CD4-positive, alpha-beta T cell (primary cell): ENCODE measurements around the gene SGO2. TPM values are rescaled to one million over a fixed set of nuclear protein-coding genes. Genes with fewer than 3 reads are reported as not detected.
"Not testable (repeated sequence)": the region's sequence is repeated elsewhere in the genome, so short reads cannot be mapped to it uniquely, and the experiment has no call there.

Experiments
- ATAC-seq: fragments of 200-7000 bp; cut with Tn5 transposase; one replicate; pipeline ENCODE4 v1.10.0; 2022; ENCODE audit warnings: mild to moderate bottlenecking; ENCODE audit not compliant: poor library complexity
- CTCF ChIA-PET: fragments of 350-600 bp; sonication (Branson Sonifier 250); formaldehyde crosslinking; loops from one replicate; lab custom pipeline; 2021; ENCODE audit warnings: antibody characterized with exemption, inconsistent platforms; lab: Charles Lee
- POLR2A ChIA-PET: fragments of 350-600 bp; sonication (Branson Sonifier 250); formaldehyde crosslinking; loops from one replicate; lab custom pipeline; 2021; ENCODE audit warnings: antibody characterized with exemption, inconsistent platforms; lab: Charles Lee
- DNase-seq, 14 experiments: peaks; one replicate each; pipeline ENCODE4 v3.0.0-alpha.2; 2013 to 2020; ENCODE audit warnings: mixed read lengths in 2 of 14
- H3K27ac ChIP-seq, 2 donors: one replicate each; pipeline versions ENCODE4 v1.5.1 to v1.7.0; 2013; ENCODE audit warnings: low read length in 2 of 2, low read depth in 1 of 2, mild to moderate bottlenecking in 1 of 2
- H3K27me3 ChIP-seq, 2 experiments: 1 replicate in 1 of 2; 2 replicates in 1 of 2; pipeline versions ENCODE4 v1.6.1 to v1.7.0; 2013; ENCODE audit warnings: low read length in 2 of 2, control low read depth in 1 of 2, mild to moderate bottlenecking in 1 of 2, moderate library complexity in 1 of 2; ENCODE audit not compliant: insufficient read depth in 2 of 2, control insufficient read depth in 1 of 2
- H3K36me3 ChIP-seq: one replicate; pipeline ENCODE4 v1.6.1; 2013; ENCODE audit warnings: low read length, control low read depth; ENCODE audit not compliant: insufficient read depth
- H3K4me1 ChIP-seq: one replicate; pipeline ENCODE4 v1.6.1; 2013; ENCODE audit warnings: low read length, control low read depth; ENCODE audit not compliant: insufficient read depth
- H3K4me3 ChIP-seq: one replicate; pipeline ENCODE4 v1.5.1; 2013; ENCODE audit warnings: mild to moderate bottlenecking, low read length, moderate library complexity
- H3K9me3 ChIP-seq, 2 experiments: 1 replicate in 1 of 2; 2 replicates in 1 of 2; pipeline versions ENCODE4 v1.6.1 to v1.7.0; 2013; ENCODE audit warnings: low read length in 2 of 2, mild to moderate bottlenecking in 2 of 2, control low read depth in 1 of 2, moderate library complexity in 1 of 2; ENCODE audit not compliant: control insufficient read depth in 1 of 2, insufficient read depth in 1 of 2
- H3K27ac Mint-ChIP-seq: one replicate; pipeline ENCODE4 v1.8.0; 2020; ENCODE audit warnings: mixed read lengths
- H3K27me3 Mint-ChIP-seq: one replicate; pipeline ENCODE4 v1.8.0; 2021; ENCODE audit warnings: mixed read lengths
- H3K36me3 Mint-ChIP-seq: one replicate; pipeline ENCODE4 v1.8.0; 2021; ENCODE audit warnings: low read depth, mixed read lengths
- H3K4me1 Mint-ChIP-seq: one replicate; pipeline ENCODE4 v1.8.0; 2021; ENCODE audit warnings: low read depth, mixed read lengths
- H3K4me3 Mint-ChIP-seq: one replicate; pipeline ENCODE4 v1.8.0; 2020; ENCODE audit warnings: mild to moderate bottlenecking, mixed read lengths
- H3K9me3 Mint-ChIP-seq: one replicate; pipeline ENCODE4 v1.8.0; 2020; ENCODE audit warnings: mixed read lengths
- intact Hi-C, 2 experiments: fragments of 100-400 bp; cut with DNase I in 1 of 2; cut with micrococcal nuclease in 1 of 2; formaldehyde crosslinking; loops; one replicate each; pipeline versions ENCODE4 v1.15.1 to v1.9.0; 2023 to 2025; cut with DNase I, micrococcal nuclease
- total RNA-seq, 174 experiments: library from RNA in 2 of 174; stranded (reverse) in 2 of 174; gene quantifications; one replicate each; pipeline ENCODE4 v1.2.3 and lab custom pipeline; 2021 to 2026
- TF ChIP-seq, protein P1 (sequence below): fragments of 200-600 bp; IDR thresholded peaks from one replicate; pipeline ENCODE4 v1.8.0; 2022; ENCODE audit warnings: antibody characterized with exemption, mild to moderate bottlenecking

Gene SGO2
- total RNA-seq, 2 experiments from 2014 or later: 0.64 to 0.74 TPM

DNA sequence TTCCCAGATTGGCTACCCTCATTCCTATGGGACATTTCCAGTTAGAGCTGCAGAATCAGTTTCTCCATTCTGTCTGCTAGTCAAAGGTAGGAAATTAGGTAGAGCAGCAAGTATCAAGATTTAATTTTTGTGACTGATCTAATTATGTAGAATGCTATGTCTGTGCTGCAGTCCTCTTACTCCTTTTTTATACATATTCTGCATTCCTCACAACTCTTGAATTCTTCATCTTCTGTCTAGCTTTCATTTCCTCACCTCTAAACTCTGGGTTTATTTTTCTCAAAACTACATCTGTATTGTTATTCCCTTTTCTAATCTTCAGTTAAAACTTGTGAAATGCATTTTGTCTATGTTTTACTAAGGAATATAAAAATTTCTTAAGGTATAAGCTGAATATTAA is 8.6 kb downstream of the SGO2 start:
- no peaks in the 10 kb centered on the region for H3K4me1 Mint-ChIP-seq
- POLR2A ChIA-PET: interaction anchor here (1.9 kb wide), 1 partner anchor 8 kb away, joined by 6 read pairs; the partner anchor contains the start of gene SGO2
- intact Hi-C loops: no loop called here

DNA sequence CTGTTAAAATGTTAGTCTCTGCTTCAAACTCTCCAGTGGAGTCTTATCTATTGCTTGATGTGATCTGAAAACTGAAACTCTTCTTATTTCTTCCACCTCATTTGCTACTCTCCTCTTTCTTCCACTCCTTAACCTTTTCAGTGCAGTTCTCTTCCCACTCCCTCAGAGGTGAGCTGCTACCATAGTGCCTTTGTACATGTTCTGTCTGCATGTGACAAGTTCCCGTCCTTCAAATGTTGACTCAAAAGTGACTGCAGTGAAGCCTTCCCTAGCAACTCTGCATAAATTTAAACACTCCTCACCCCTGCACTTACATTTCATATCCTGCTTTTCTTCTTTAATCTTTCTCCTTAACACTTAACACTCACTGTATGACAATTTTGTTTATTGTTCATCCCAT is 12.1 kb downstream of the SGO2 start:
- no peaks in the 10 kb centered on the region for H3K9me3 ChIP-seq
- no peaks in the 10 kb centered on the region for H3K27me3 ChIP-seq
- no peaks in the 10 kb centered on the region for H3K27me3 Mint-ChIP-seq
- no peak overlapping the region for H3K4me3 Mint-ChIP-seq
- no peaks in the 10 kb centered on the region for H3K4me1 ChIP-seq
- no peak for ATAC-seq
- TF ChIP-seq, protein P1, sequence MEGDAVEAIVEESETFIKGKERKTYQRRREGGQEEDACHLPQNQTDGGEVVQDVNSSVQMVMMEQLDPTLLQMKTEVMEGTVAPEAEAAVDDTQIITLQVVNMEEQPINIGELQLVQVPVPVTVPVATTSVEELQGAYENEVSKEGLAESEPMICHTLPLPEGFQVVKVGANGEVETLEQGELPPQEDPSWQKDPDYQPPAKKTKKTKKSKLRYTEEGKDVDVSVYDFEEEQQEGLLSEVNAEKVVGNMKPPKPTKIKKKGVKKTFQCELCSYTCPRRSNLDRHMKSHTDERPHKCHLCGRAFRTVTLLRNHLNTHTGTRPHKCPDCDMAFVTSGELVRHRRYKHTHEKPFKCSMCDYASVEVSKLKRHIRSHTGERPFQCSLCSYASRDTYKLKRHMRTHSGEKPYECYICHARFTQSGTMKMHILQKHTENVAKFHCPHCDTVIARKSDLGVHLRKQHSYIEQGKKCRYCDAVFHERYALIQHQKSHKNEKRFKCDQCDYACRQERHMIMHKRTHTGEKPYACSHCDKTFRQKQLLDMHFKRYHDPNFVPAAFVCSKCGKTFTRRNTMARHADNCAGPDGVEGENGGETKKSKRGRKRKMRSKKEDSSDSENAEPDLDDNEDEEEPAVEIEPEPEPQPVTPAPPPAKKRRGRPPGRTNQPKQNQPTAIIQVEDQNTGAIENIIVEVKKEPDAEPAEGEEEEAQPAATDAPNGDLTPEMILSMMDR: no peak
- no peak for DNase-seq
- intact Hi-C loops: no loop called here
- peaks cover 20% of the 10 kb centered on the region for H3K36me3 Mint-ChIP-seq
- H3K4me3 ChIP-seq: no peak overlapping the region
- H3K27ac Mint-ChIP-seq: no peak overlapping the region
- CTCF ChIA-PET: interaction anchor here (0.5 kb wide), 1 partner anchor 328 kb away, joined by 5 read pairs; no protein-coding TSS in a partner anchor
- H3K9me3 Mint-ChIP-seq: peaks cover 2% of the 10 kb centered on the region
- no peaks in the 10 kb centered on the region for H3K4me1 Mint-ChIP-seq
- no peak overlapping the region for H3K27ac ChIP-seq
- POLR2A ChIA-PET: interaction anchor here (0.6 to 1.0 kb wide), 2 partner anchors 13 to 60 kb away, joined by 3 read pairs; no protein-coding TSS in a partner anchor
- H3K36me3 ChIP-seq: no peaks in the 10 kb centered on the region

More for the DNA sequence above, 8.6 kb downstream of the SGO2 start:
- TF ChIP-seq, protein P1: no peak
- no peak overlapping the region for H3K27ac ChIP-seq
- H3K27me3 ChIP-seq: no peaks in the 10 kb centered on the region
- H3K9me3 Mint-ChIP-seq: no peaks in the 10 kb centered on the region
- no peak overlapping the region for H3K27ac Mint-ChIP-seq
- no peaks in the 10 kb centered on the region for H3K9me3 ChIP-seq
- CTCF ChIA-PET: interaction anchor here (1.3 to 1.4 kb wide), 2 partner anchors 25 to 179 kb away, joined by 3 read pairs; partner anchors contain the start of gene KCTD18
- DNase-seq (no peak), ATAC-seq (no peak)
- H3K4me1 ChIP-seq: no peaks in the 10 kb centered on the region
- no peak overlapping the region for H3K4me3 Mint-ChIP-seq
- no peak overlapping the region for H3K4me3 ChIP-seq
- no peaks in the 10 kb centered on the region for H3K36me3 Mint-ChIP-seq
- no peaks in the 10 kb centered on the region for H3K27me3 Mint-ChIP-seq
- H3K36me3 ChIP-seq: no peaks in the 10 kb centered on the region

DNA sequence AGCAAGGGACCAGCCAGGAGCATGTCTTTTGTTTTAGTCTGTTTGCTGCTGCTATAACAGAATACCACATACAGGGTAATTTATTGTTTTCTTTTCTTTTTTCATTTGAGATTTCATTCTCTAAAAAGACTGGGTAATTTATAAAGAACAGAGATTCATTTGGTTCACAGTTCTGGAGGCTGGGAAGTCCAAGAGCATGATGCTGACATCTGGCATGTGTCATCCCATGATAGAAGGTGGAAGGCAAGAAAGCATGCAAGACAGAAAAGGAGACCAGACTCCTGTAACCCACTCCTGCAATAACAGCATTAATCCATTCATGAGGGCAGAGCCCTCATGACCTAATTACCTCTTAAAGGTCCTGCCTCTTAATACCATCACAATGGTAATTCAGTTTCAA is 14.8 kb downstream of the SGO2 start:
- Histone ChIP-seq H3K9me3 (no peaks in the 10 kb centered on the region), H3K4me1 (no peaks in the 10 kb centered on the region), H3K4me3 (no peak overlapping the region), H3K27me3 (no peaks in the 10 kb centered on the region), H3K27ac (no peak overlapping the region), H3K36me3 (no peaks in the 10 kb centered on the region)
- Mint-ChIP-seq H3K27me3 (no peaks in the 10 kb centered on the region), H3K9me3 (peaks cover 2% of the 10 kb centered on the region), H3K4me3 (no peak overlapping the region), H3K27ac (no peak overlapping the region), H3K36me3 (peaks cover 36% of the 10 kb centered on the region), H3K4me1 (no peaks in the 10 kb centered on the region)
- ChIA-PET CTCF (no interaction called here), POLR2A (no interaction called here)
- TF ChIP-seq, protein P1: no peak
- DNase-seq (no peak), ATAC-seq (no peak)
- intact Hi-C loops: loop anchor here in 1 of 2 experiments (10.0 kb wide), 1 partner anchor 746 kb away; no protein-coding TSS in a partner anchor

DNA sequence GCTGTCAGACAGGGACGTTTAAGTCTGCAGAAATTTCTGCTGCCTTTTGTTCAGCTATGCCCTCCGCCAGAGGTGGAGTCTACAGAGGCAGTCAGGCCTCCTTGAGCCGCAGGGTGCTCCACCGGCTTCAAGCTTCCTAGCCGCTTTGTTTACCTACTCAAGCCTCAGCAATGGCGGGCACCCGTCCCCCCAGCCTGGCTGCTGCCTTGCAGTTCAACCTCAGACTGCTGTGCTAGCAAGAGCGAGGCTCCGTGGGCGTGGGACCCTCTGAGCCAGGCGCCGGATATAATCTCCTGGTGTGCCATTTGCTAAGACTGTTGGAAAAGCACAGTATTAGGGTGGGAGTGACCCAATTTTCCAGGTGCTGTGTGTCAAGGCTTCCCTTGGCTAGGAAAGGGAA is 40.6 kb downstream of the SGO2 start:
- H3K9me3 Mint-ChIP-seq, POLR2A ChIA-PET, H3K9me3 ChIP-seq, H3K4me3 Mint-ChIP-seq, H3K27ac Mint-ChIP-seq, intact Hi-C loops, H3K36me3 Mint-ChIP-seq, H3K4me3 ChIP-seq, DNase-seq, H3K4me1 Mint-ChIP-seq, ATAC-seq, H3K36me3 ChIP-seq, H3K27me3 Mint-ChIP-seq, H3K27ac ChIP-seq, H3K27me3 ChIP-seq, H3K4me1 ChIP-seq: not testable (repeated sequence)
- CTCF ChIA-PET: interaction anchor here (0.5 kb wide), 1 partner anchor 181 kb away, joined by 3 read pairs; no protein-coding TSS in a partner anchor
